Peyer's patch (tissue), 4 donors: ENCODE measurements around the gene KLF1.

Source experiments
- POLR2A ChIP-seq, 2 donors: fragments of 450-650 bp; IDR thresholded peaks; one replicate each; pipeline ENCODE4 v1.5.1; 2017; ENCODE audit warnings: antibody characterized with exemption in 2 of 2, mild to moderate bottlenecking in 2 of 2, moderate library complexity in 2 of 2
- TF ChIP-seq, protein P1 (sequence below), 6 experiments: fragments of 450-650 bp in 4 of 6; fragments of 200-600 bp in 2 of 6; sonication (generic) in 1 of 6; IDR thresholded peaks; one replicate each; pipeline ENCODE4 v1.5.1; 2017 to 2019; ENCODE audit warnings: antibody characterized with exemption in 6 of 6, mild to moderate bottlenecking in 3 of 6, moderate library complexity in 1 of 6

DNA sequence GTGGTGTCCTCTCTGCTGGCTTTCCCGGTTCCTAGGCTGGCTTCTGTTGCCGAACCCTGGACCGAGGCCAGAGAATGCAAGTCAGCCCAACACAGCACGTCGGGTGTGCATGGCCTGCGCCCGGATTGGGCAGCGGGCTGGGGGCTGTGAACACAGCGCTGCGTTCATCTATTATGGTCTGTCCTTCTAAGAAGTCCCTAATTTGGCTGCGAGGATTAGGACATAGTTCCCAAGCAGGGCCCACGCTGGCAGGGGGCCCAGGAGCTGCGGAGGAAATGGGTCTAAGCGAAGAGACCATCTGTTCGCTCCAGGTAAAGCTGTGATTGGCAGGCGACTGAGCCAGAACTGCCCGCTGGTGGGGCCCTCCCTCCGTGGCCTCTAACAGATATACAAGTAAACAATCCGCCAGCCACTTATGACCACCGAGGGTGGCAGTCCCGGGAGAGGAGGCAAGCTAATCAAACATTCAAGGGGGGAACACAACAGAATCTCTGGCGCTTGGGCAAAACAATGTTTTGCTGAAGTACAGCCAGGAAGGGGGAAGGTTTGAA lies 26.1 kb upstream of the KLF1 start:
- TF ChIP-seq POLR2A (IDR thresholded peaks at IDR 0.05): no peak
- TF ChIP-seq, protein P1, sequence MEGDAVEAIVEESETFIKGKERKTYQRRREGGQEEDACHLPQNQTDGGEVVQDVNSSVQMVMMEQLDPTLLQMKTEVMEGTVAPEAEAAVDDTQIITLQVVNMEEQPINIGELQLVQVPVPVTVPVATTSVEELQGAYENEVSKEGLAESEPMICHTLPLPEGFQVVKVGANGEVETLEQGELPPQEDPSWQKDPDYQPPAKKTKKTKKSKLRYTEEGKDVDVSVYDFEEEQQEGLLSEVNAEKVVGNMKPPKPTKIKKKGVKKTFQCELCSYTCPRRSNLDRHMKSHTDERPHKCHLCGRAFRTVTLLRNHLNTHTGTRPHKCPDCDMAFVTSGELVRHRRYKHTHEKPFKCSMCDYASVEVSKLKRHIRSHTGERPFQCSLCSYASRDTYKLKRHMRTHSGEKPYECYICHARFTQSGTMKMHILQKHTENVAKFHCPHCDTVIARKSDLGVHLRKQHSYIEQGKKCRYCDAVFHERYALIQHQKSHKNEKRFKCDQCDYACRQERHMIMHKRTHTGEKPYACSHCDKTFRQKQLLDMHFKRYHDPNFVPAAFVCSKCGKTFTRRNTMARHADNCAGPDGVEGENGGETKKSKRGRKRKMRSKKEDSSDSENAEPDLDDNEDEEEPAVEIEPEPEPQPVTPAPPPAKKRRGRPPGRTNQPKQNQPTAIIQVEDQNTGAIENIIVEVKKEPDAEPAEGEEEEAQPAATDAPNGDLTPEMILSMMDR (IDR thresholded peaks at IDR 0.05): no peak
